ENCODE data around the gene RO60. TPM values are rescaled to one million over a fixed set of nuclear protein-coding genes. Genes with fewer than 3 reads are reported as not detected.
A peak's percentile ranks its signal among the peaks of the same experiment; 100 is the strongest.

Gene RO60
- total RNA-seq, 2 donors from 2014 or later, result 60.6 to 74.0 TPM

- DNase-seq (ENCODE audit: low spot score), result peak; percentile 87
- H3K27ac Mint-ChIP-seq, result peak within 1 kb of the TSS; percentile 68 to 69
- H3K4me1 Mint-ChIP-seq (ENCODE audit: low read depth in 2 of 2), result peaks cover 15 to 23% of the 10 kb centered on the region in 2 donors
- H3K36me3 Mint-ChIP-seq, result no peaks in the 10 kb centered on the region
- peak; percentile 95 to 97 for ATAC-seq
- H3K9me3 Mint-ChIP-seq, result no peaks in the 10 kb centered on the region
- H3K27me3 Mint-ChIP-seq, result no peaks in the 10 kb centered on the region
- peak within 1 kb of the TSS; percentile 91 for H3K4me3 Mint-ChIP-seq
Measured at GRCh38 chr1:193104907-193105820, 45.8 kb downstream of the RO60 start, which contains the start of gene GLRX2. Gene GLRX2 (minus strand): TSS chr1:193105414. CDS start chr1:193105382, 32 bp downstream.

GRCh38 chr1:193105821-193106177 lies 46.4 kb downstream of the RO60 start:
- DNase-seq (ENCODE audit: low spot score) (no peak), ATAC-seq (no peak)
- Mint-ChIP-seq H3K4me1 (ENCODE audit: low read depth in 2 of 2) (peaks cover 15 to 23% of the 10 kb centered on the region in 2 donors), H3K9me3 (no peaks in the 10 kb centered on the region), H3K27ac (peak overlapping the region; percentile 68 to 69), H3K36me3 (no peaks in the 10 kb centered on the region), H3K4me3 (peak overlapping the region; percentile 91), H3K27me3 (no peaks in the 10 kb centered on the region)

GRCh38 chr1:193108471-193108870 lies 49.1 kb downstream of the RO60 start:
- ATAC-seq, result no peak
- H3K27ac Mint-ChIP-seq, result no peak overlapping the region
- H3K27me3 Mint-ChIP-seq, result no peaks in the 10 kb centered on the region
- H3K4me1 Mint-ChIP-seq (ENCODE audit: low read depth in 2 of 2), result peaks cover 10 to 15% of the 10 kb centered on the region in 2 donors
- no peak overlapping the region for H3K4me3 Mint-ChIP-seq
- no peaks in the 10 kb centered on the region for H3K36me3 Mint-ChIP-seq
- no peaks in the 10 kb centered on the region for H3K9me3 Mint-ChIP-seq
- DNase-seq (ENCODE audit: low spot score), result no peak

Other genes starting within 250 kb of the RO60 start
- 10 to 100 TPM; 67.9 to 76.8 TPM for gene UCHL5, start 252 bp upstream of the RO60 start, total RNA-seq
- 10 to 100 TPM; 22.9 to 23.6 TPM for gene GLRX2, start 45.8 kb downstream of the RO60 start, total RNA-seq
- gene CDC73, start 62.4 kb downstream of the RO60 start, total RNA-seq, result 10 to 100 TPM; 71.8 to 76.5 TPM
- gene B3GALT2, start 127.0 kb downstream of the RO60 start, total RNA-seq, result not detected